PFSK-1 (cell line): ENCODE data around the gene COL5A3.

Experiments used
- FOXP2 ChIP-seq: optimal IDR thresholded peaks from 2 replicates; pipeline ENCODE3; 2011; ENCODE audit warnings: borderline replicate concordance, control low read depth, inconsistent platforms; ENCODE audit not compliant: insufficient read depth; ENCODE audit errors: extremely low read length, extremely low read depth
- POLR2AphosphoS5 ChIP-seq: IDR thresholded peaks from 2 replicates; pipeline ENCODE4 v1.6.1; 2012; ENCODE audit warnings: low read depth, mild to moderate bottlenecking, control low read depth, low read length, moderate library complexity
- REST ChIP-seq, 2 experiments: IDR thresholded peaks; 2 replicates each; pipeline versions ENCODE4 v1.6.1 to v1.8.0; 2011 to 2012; ENCODE audit warnings: low read depth in 2 of 2, low read length in 2 of 2, control low read depth in 1 of 2, inconsistent platforms in 1 of 2, mild to moderate bottlenecking in 1 of 2, moderate library complexity in 1 of 2; ENCODE audit not compliant: insufficient read depth in 1 of 2
- SIN3A ChIP-seq: IDR thresholded peaks from 2 replicates; pipeline ENCODE4 v1.6.1; 2012; ENCODE audit warnings: mild to moderate bottlenecking, low read length, moderate library complexity, borderline replicate concordance; ENCODE audit not compliant: insufficient read depth
- TAF1 ChIP-seq: IDR thresholded peaks from 2 replicates; pipeline ENCODE4 v1.6.1; 2012; ENCODE audit warnings: low read length, control low read depth, borderline replicate concordance; ENCODE audit not compliant: insufficient read depth

Gene COL5A3

DNA sequence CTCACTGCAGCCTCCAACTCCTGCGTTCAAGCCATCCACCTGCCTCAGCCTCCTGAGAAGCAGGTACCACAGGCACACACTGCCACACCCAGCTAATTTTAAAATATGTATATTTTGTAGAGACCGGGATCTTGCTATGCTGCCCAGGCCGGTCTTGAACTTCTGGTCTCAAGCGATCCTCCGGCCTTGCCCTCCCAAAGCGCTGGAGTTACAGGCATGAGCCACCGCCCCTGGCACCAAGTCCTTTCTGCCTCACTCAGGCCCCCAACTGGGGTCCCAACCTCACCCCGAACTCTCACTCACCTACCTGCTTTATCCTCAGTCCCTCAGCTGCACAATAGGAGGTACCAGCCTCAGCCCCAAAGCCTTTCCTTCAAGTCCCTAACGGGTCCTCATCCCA, 635 bp upstream of the COL5A3 start:
- TF ChIP-seq TAF1 (no peak), SIN3A (no peak), POLR2AphosphoS5 (no peak), FOXP2 (no peak), REST (IDR thresholded peaks at IDR 0.05; ENCODE audit: insufficient read depth in 1 of 2, low read depth in 2 of 2, low read length in 2 of 2) (no peak)

DNA sequence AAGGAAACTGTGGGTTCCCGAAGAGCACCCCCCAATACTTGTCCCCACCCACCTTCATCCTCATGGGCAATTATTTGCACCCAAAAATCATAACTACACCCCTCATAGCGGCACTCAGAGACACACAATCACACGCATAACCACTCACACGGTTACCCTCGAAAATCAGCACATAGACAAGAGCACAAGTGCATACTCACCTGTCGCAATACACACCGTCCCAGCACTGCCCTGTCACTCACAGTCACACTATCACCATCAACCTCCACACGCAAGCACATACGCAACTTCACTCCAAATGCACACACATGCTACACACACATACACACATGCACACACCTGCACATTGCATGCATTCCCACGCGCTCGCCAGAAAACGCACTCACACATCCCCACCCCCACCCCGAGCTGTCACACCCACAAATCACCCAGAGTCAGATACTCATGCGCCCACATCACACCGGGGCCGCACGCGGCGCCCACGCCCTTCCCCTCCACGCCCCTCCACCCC, 535 bp downstream of the COL5A3 start:
- TF ChIP-seq SIN3A, result no peak
- no peak for TF ChIP-seq FOXP2
- TF ChIP-seq REST (IDR thresholded peaks at IDR 0.05; ENCODE audit: insufficient read depth in 1 of 2, low read depth in 2 of 2, low read length in 2 of 2), result no peak
- TF ChIP-seq TAF1, result no peak
- TF ChIP-seq POLR2AphosphoS5, result no peak

DNA sequence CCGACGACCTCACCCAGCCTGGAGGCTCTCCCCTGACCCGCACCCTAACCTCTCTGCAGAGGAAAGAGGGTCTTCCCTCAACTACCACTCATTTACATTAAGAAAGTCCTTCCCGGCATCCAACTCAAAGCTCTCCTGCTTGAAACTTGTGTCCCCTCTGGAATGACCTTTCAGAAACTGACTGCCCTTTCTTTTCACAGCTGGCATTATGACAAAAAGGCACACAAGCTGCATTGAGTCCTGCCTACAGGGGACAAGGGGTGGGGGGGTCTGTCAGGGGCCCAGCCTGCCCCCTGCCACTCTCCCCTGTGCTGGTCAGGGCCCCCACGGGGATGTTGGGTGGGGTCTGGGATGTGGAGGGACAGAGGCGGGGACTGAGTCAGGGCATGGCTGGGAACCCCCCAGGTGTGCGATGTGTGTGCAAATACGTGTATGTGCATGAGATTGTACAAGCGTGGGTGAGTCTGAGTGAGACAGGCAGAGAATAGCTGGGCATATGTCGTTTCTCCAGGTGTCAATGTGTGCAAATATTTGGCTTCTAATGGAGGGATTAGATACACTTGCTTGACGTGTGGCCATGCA, 2.0 kb downstream of the COL5A3 start:
- no peak for TF ChIP-seq TAF1
- no peak for TF ChIP-seq SIN3A
- TF ChIP-seq POLR2AphosphoS5, result no peak
- TF ChIP-seq FOXP2, result no peak

GRCh38 chr19:10007371-10008183, 2.7 kb downstream of the COL5A3 start:
- TF ChIP-seq REST (IDR thresholded peaks at IDR 0.05; ENCODE audit: insufficient read depth in 1 of 2, low read depth in 2 of 2, low read length in 2 of 2) (no peak), TAF1 (no peak), FOXP2 (no peak), SIN3A (no peak), POLR2AphosphoS5 (no peak)

DNA sequence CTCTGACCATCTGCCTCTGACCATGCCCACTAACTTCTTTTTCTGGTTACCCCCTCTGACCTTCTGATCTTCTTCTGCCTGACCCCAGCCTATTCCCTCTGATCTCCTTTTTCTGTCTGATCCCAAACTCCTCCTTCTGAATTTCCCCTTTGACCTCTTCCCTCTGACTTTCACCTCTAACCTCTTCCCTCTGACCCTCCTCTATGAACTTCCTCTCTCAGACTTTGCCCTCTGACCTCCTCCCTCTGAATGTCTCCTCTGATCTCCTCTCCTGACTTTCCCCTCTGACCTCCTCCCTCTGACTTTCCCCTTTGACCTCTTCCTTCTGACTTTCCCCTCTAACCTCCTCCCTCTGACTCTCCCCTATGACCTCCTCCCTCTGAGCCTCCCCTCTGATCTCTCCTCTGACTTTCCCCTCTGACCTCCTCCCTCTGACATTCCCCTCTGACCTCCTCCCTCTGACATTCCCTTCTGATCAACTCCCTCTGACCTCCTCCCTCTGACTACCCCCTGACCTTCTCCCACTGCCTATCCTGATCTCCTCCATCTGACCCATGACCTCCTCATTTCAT, 3.5 kb downstream of the COL5A3 start:
- no peak for TF ChIP-seq FOXP2

DNA sequence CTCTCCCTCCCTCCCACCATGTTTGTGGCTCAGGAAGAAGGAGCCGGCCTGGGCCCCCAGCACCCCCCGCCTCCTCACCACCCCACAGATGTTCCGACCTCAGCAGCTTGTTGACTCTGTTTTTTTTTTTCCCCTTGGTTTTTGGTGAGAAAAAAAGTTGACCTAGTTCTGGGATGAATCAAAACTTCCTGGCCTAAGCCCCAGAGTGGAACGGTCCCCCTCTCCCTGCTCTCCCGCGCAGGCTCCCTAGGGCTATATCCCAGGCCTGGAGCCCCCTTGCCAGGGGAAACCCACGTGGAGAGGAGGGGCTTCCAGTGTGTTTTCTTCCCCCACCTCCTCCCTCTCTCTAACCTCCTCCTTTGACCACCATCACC, 4.0 kb downstream of the COL5A3 start:
- TF ChIP-seq TAF1 (no peak), FOXP2 (no peak), POLR2AphosphoS5 (no peak), SIN3A (no peak)
